Body of pancreas (tissue), 4 donors: ENCODE data around the gene RC3H2.

Experiments
- CTCF ChIP-seq, 7 experiments: fragments of 450-650 bp in 4 of 7; fragments of 200-600 bp in 3 of 7; sonication (generic) in 3 of 7; IDR thresholded peaks; one replicate each; pipeline ENCODE4 v1.5.1; 2016 to 2019; ENCODE audit warnings: antibody characterized with exemption in 7 of 7
- POLR2A ChIP-seq, 3 donors: fragments of 450-650 bp; IDR thresholded peaks; one replicate each; pipeline ENCODE4 v1.6.1; 2016; ENCODE audit warnings: antibody characterized with exemption in 3 of 3, mild to moderate bottlenecking in 2 of 3

GRCh38 chr9:122923947-122924346 lies 18.8 kb upstream of the RC3H2 start:
- no peak for TF ChIP-seq CTCF (IDR thresholded peaks at IDR 0.05)
- TF ChIP-seq POLR2A (IDR thresholded peaks at IDR 0.05): no peak
